ENCODE results near the gene ENHO.

ENHO gene

GRCh38 chr9:34514816-34515215 is 8.0 kb downstream of the ENHO start:
- H3K4me3 ChIP-seq (ENCODE audit: extremely low read depth, insufficient read depth, low read length, poor library complexity, severe bottlenecking) = no peak overlapping the region
- H3K9me3 ChIP-seq (ENCODE audit: control insufficient read depth, low read length) = no peaks in the 10 kb centered on the region
- WGBS, 2 experiments (ENCODE audit: insufficient coverage in 2 of 2) = 94 to 100% methylated on average over 2 to 3 of the region's 3 CpGs
- H3K4me1 ChIP-seq (ENCODE audit: control insufficient read depth, insufficient read depth, low read length, poor library complexity, severe bottlenecking) = peaks cover 7% of the 10 kb centered on the region
- H3K36me3 ChIP-seq (ENCODE audit: control insufficient read depth, insufficient read depth, low read length) = no peaks in the 10 kb centered on the region
- no peak overlapping the region for H3K27ac ChIP-seq (ENCODE audit: low read depth, low read length, severe bottlenecking)

- Histone ChIP-seq H3K4me3 (ENCODE audit: extremely low read depth, insufficient read depth, low read length, poor library complexity, severe bottlenecking) (no peak overlapping the region), H3K27ac (ENCODE audit: low read depth, low read length, severe bottlenecking) (no peak overlapping the region), H3K4me1 (ENCODE audit: control insufficient read depth, insufficient read depth, low read length, poor library complexity, severe bottlenecking) (peaks cover 7% of the 10 kb centered on the region), H3K9me3 (ENCODE audit: control insufficient read depth, low read length) (no peaks in the 10 kb centered on the region), H3K36me3 (ENCODE audit: control insufficient read depth, insufficient read depth, low read length) (no peaks in the 10 kb centered on the region)
- WGBS, 2 experiments (ENCODE audit: insufficient coverage in 2 of 2) = 96% methylated on average over 8 of the region's 8 CpGs
These were observed 8.4 kb downstream of the ENHO start for GRCh38 chr9:34514401-34514800.

- H3K9me3 ChIP-seq (ENCODE audit: control insufficient read depth, low read length) = no peaks in the 10 kb centered on the region
- H3K36me3 ChIP-seq (ENCODE audit: control insufficient read depth, insufficient read depth, low read length) = no peaks in the 10 kb centered on the region
- H3K4me3 ChIP-seq (ENCODE audit: extremely low read depth, insufficient read depth, low read length, poor library complexity, severe bottlenecking) = no peak overlapping the region
- no peak overlapping the region for H3K27ac ChIP-seq (ENCODE audit: low read depth, low read length, severe bottlenecking)
- WGBS, 2 experiments (ENCODE audit: insufficient coverage in 2 of 2) = 0 to 7% methylated on average over 1 to 2 of the region's 2 CpGs
- H3K4me1 ChIP-seq (ENCODE audit: control insufficient read depth, insufficient read depth, low read length, poor library complexity, severe bottlenecking) = peaks cover 7% of the 10 kb centered on the region
These were observed 9.1 kb downstream of the ENHO start for GRCh38 chr9:34513567-34514214.

- no peaks in the 10 kb centered on the region for H3K9me3 ChIP-seq (ENCODE audit: control insufficient read depth, low read length)
- peak overlapping the region; percentile 32 for H3K27ac ChIP-seq (ENCODE audit: low read depth, low read length, severe bottlenecking)
- H3K4me3 ChIP-seq (ENCODE audit: extremely low read depth, insufficient read depth, low read length, poor library complexity, severe bottlenecking) = no peak overlapping the region
- H3K36me3 ChIP-seq (ENCODE audit: control insufficient read depth, insufficient read depth, low read length) = no peaks in the 10 kb centered on the region
- 53 to 66% methylated on average over 4 to 8 of the region's 9 CpGs for WGBS, 2 experiments (ENCODE audit: insufficient coverage in 2 of 2)
- peaks cover 7% of the 10 kb centered on the region for H3K4me1 ChIP-seq (ENCODE audit: control insufficient read depth, insufficient read depth, low read length, poor library complexity, severe bottlenecking)
These were observed 10.4 kb downstream of the ENHO start for GRCh38 chr9:34512131-34513078.

GRCh38 chr9:34510497-34511468 is 12.0 kb downstream of the ENHO start:
- H3K27ac ChIP-seq (ENCODE audit: low read depth, low read length, severe bottlenecking) = no peak overlapping the region
- no peaks in the 10 kb centered on the region for H3K36me3 ChIP-seq (ENCODE audit: control insufficient read depth, insufficient read depth, low read length)
- 51 to 77% methylated on average over 7 to 10 of the region's 13 CpGs for WGBS, 2 experiments (ENCODE audit: insufficient coverage in 2 of 2)
- no peaks in the 10 kb centered on the region for H3K9me3 ChIP-seq (ENCODE audit: control insufficient read depth, low read length)
- H3K4me1 ChIP-seq (ENCODE audit: control insufficient read depth, insufficient read depth, low read length, poor library complexity, severe bottlenecking) = peaks cover 7% of the 10 kb centered on the region
- no peak overlapping the region for H3K4me3 ChIP-seq (ENCODE audit: extremely low read depth, insufficient read depth, low read length, poor library complexity, severe bottlenecking)

- Histone ChIP-seq H3K4me1 (ENCODE audit: control insufficient read depth, insufficient read depth, low read length, poor library complexity, severe bottlenecking) (peaks cover 7% of the 10 kb centered on the region), H3K36me3 (ENCODE audit: control insufficient read depth, insufficient read depth, low read length) (no peaks in the 10 kb centered on the region), H3K4me3 (ENCODE audit: extremely low read depth, insufficient read depth, low read length, poor library complexity, severe bottlenecking) (no peak overlapping the region), H3K9me3 (ENCODE audit: control insufficient read depth, low read length) (no peaks in the 10 kb centered on the region), H3K27ac (ENCODE audit: low read depth, low read length, severe bottlenecking) (no peak overlapping the region)
- 89 to 100% methylated on average over 2 of the region's 3 CpGs for WGBS, 2 experiments (ENCODE audit: insufficient coverage in 2 of 2)
These were observed 13.8 kb downstream of the ENHO start for GRCh38 chr9:34508951-34509350.

- WGBS, 2 experiments (ENCODE audit: insufficient coverage in 2 of 2) = 83 to 100% methylated on average over 1 to 2 of the region's 3 CpGs
- Histone ChIP-seq H3K4me3 (ENCODE audit: extremely low read depth, insufficient read depth, low read length, poor library complexity, severe bottlenecking) (no peak overlapping the region), H3K9me3 (ENCODE audit: control insufficient read depth, low read length) (no peaks in the 10 kb centered on the region), H3K4me1 (ENCODE audit: control insufficient read depth, insufficient read depth, low read length, poor library complexity, severe bottlenecking) (peaks cover 3% of the 10 kb centered on the region), H3K36me3 (ENCODE audit: control insufficient read depth, insufficient read depth, low read length) (no peaks in the 10 kb centered on the region), H3K27ac (ENCODE audit: low read depth, low read length, severe bottlenecking) (no peak overlapping the region)
These were observed 14.3 kb downstream of the ENHO start for GRCh38 chr9:34508463-34508862.

- no peak overlapping the region for H3K4me3 ChIP-seq (ENCODE audit: extremely low read depth, insufficient read depth, low read length, poor library complexity, severe bottlenecking)
- no peaks in the 10 kb centered on the region for H3K36me3 ChIP-seq (ENCODE audit: control insufficient read depth, insufficient read depth, low read length)
- no peak overlapping the region for H3K27ac ChIP-seq (ENCODE audit: low read depth, low read length, severe bottlenecking)
- H3K9me3 ChIP-seq (ENCODE audit: control insufficient read depth, low read length) = no peaks in the 10 kb centered on the region
- no peaks in the 10 kb centered on the region for H3K4me1 ChIP-seq (ENCODE audit: control insufficient read depth, insufficient read depth, low read length, poor library complexity, severe bottlenecking)
These were observed 14.8 kb downstream of the ENHO start for GRCh38 chr9:34507966-34508365.

- Histone ChIP-seq H3K4me1 (ENCODE audit: control insufficient read depth, insufficient read depth, low read length, poor library complexity, severe bottlenecking) (no peaks in the 10 kb centered on the region), H3K36me3 (ENCODE audit: control insufficient read depth, insufficient read depth, low read length) (no peaks in the 10 kb centered on the region), H3K9me3 (ENCODE audit: control insufficient read depth, low read length) (no peaks in the 10 kb centered on the region), H3K27ac (ENCODE audit: low read depth, low read length, severe bottlenecking) (no peak overlapping the region), H3K4me3 (ENCODE audit: extremely low read depth, insufficient read depth, low read length, poor library complexity, severe bottlenecking) (no peak overlapping the region)
- WGBS, 2 experiments (ENCODE audit: insufficient coverage in 2 of 2) = 89 to 100% methylated on average over 2 to 3 of the region's 5 CpGs
These were observed 15.2 kb downstream of the ENHO start for GRCh38 chr9:34507556-34507955.

- H3K4me3 ChIP-seq (ENCODE audit: extremely low read depth, insufficient read depth, low read length, poor library complexity, severe bottlenecking) = no peak overlapping the region
- no peaks in the 10 kb centered on the region for H3K4me1 ChIP-seq (ENCODE audit: control insufficient read depth, insufficient read depth, low read length, poor library complexity, severe bottlenecking)
- no peaks in the 10 kb centered on the region for H3K9me3 ChIP-seq (ENCODE audit: control insufficient read depth, low read length)
- WGBS, 2 experiments (ENCODE audit: insufficient coverage in 2 of 2) = 88 to 96% methylated on average over 5 to 7 of the region's 7 CpGs
- H3K27ac ChIP-seq (ENCODE audit: low read depth, low read length, severe bottlenecking) = no peak overlapping the region
- no peaks in the 10 kb centered on the region for H3K36me3 ChIP-seq (ENCODE audit: control insufficient read depth, insufficient read depth, low read length)
These were observed 16.2 kb downstream of the ENHO start for GRCh38 chr9:34506623-34507022.

All from mesodermal cell (in vitro differentiated cells).